Neuronal stem cell (in vitro differentiated cells): ENCODE results near the gene CEBPE.

Experiments
- DNase-seq: peaks from one replicate; pipeline ENCODE4 v3.0.0-alpha.2; 2013; ENCODE audit warnings: low spot score
- H2AFZ ChIP-seq: one replicate; pipeline ENCODE4 v1.6.1; 2013; ENCODE audit warnings: mild to moderate bottlenecking, low read length, inconsistent platforms
- H2AK5ac ChIP-seq: 2 replicates; pipeline ENCODE4 v1.6.1; 2013; ENCODE audit warnings: low read depth, mild to moderate bottlenecking, inconsistent platforms, low read length, moderate library complexity, mixed read lengths
- H2BK120ac ChIP-seq: 2 replicates; pipeline ENCODE4 v1.6.1; 2013; ENCODE audit warnings: low read depth, mild to moderate bottlenecking, inconsistent platforms, low read length, moderate library complexity, mixed read lengths
- H2BK12ac ChIP-seq: one replicate; pipeline ENCODE4 v1.6.1; 2013; ENCODE audit warnings: low read length, inconsistent platforms
- H2BK15ac ChIP-seq: 2 replicates; pipeline ENCODE4 v1.6.1; 2013; ENCODE audit warnings: mild to moderate bottlenecking, low read length, inconsistent platforms, mixed read lengths
- H2BK5ac ChIP-seq: one replicate; pipeline ENCODE4 v1.6.1; 2013; ENCODE audit warnings: inconsistent platforms, mild to moderate bottlenecking, low read length, moderate library complexity
- H3K14ac ChIP-seq: one replicate; pipeline ENCODE4 v1.6.1; 2013; ENCODE audit warnings: low read length, inconsistent platforms
- H3K18ac ChIP-seq: 2 replicates; pipeline ENCODE4 v1.6.1; 2013; ENCODE audit warnings: low read length, inconsistent platforms
- H3K23ac ChIP-seq: 2 replicates; pipeline ENCODE4 v1.6.1; 2013; ENCODE audit warnings: low read depth, mild to moderate bottlenecking, mixed read lengths, low read length, inconsistent platforms; ENCODE audit not compliant: poor library complexity
- H3K27ac ChIP-seq: replicated peaks from 3 replicates; pipeline ENCODE4 v1.5.1; 2013; ENCODE audit warnings: low read length, inconsistent platforms
- H3K27me3 ChIP-seq, 3 experiments: 2 replicates each; pipeline ENCODE4 v1.6.1; 2013; ENCODE audit warnings: low read length in 3 of 3, mild to moderate bottlenecking in 2 of 3, inconsistent platforms in 1 of 3, low read depth in 1 of 3, mixed read lengths in 1 of 3, moderate library complexity in 1 of 3; ENCODE audit not compliant: control insufficient read depth in 3 of 3, insufficient read depth in 3 of 3
- H3K36me3 ChIP-seq, 2 donors: replicated peaks in 1 of 2; 2 replicates each; pipeline ENCODE4 v1.6.1; 2013; ENCODE audit warnings: low read length in 2 of 2; ENCODE audit not compliant: control insufficient read depth in 2 of 2, insufficient read depth in 2 of 2
- H3K4ac ChIP-seq: 2 replicates; pipeline ENCODE4 v1.6.1; 2013; ENCODE audit warnings: inconsistent platforms, mild to moderate bottlenecking, low read length, moderate library complexity
- H3K4me1 ChIP-seq, 2 donors: 1 replicate in 1 of 2; 2 replicates in 1 of 2; pipeline ENCODE4 v1.6.1; 2013; ENCODE audit warnings: low read length in 2 of 2, low read depth in 1 of 2; ENCODE audit not compliant: control insufficient read depth in 2 of 2, insufficient read depth in 1 of 2
- H3K4me2 ChIP-seq: one replicate; pipeline ENCODE4 v1.6.1; 2013; ENCODE audit warnings: mild to moderate bottlenecking, low read length, inconsistent platforms; ENCODE audit not compliant: insufficient read depth, poor library complexity, severe bottlenecking
- H3K4me3 ChIP-seq, 2 donors: 2 replicates each; pipeline ENCODE4 v1.5.1; 2013; ENCODE audit warnings: low read length in 2 of 2, mild to moderate bottlenecking in 2 of 2, inconsistent platforms in 1 of 2, moderate library complexity in 1 of 2
- H3K79me1 ChIP-seq: one replicate; pipeline ENCODE4 v1.6.1; 2013; ENCODE audit warnings: low read depth, mild to moderate bottlenecking, inconsistent platforms, low read length, moderate library complexity
- H3K9ac ChIP-seq: one replicate; pipeline ENCODE4 v1.6.1; 2013; ENCODE audit warnings: mild to moderate bottlenecking, low read depth, low read length, inconsistent platforms; ENCODE audit not compliant: poor library complexity
- H3K9me3 ChIP-seq, 2 donors: replicated peaks in 1 of 2; 2 replicates each; pipeline versions ENCODE3 to v1.6.1; 2013; ENCODE audit warnings: low read length in 2 of 2, mild to moderate bottlenecking in 2 of 2, inconsistent platforms in 1 of 2, low read depth in 1 of 2, mixed read lengths in 1 of 2, moderate library complexity in 1 of 2; ENCODE audit not compliant: control insufficient read depth in 2 of 2, insufficient read depth in 1 of 2
- H4K8ac ChIP-seq: one replicate; pipeline ENCODE4 v1.6.1; 2013; ENCODE audit warnings: low read depth, mild to moderate bottlenecking, inconsistent platforms, low read length, moderate library complexity
- H4K91ac ChIP-seq: one replicate; pipeline ENCODE4 v1.6.1; 2013; ENCODE audit warnings: low read length, low read depth, mild to moderate bottlenecking, inconsistent platforms; ENCODE audit not compliant: poor library complexity
- WGBS, 2 donors: extraction: QIAGEN DNeasy Blood & Tissue Kit; methylation state at CpG; one replicate each; pipeline ENCODE4 v1.1.7; 2013; ENCODE audit warnings: missing lambda C conversion rate in 2 of 2, mixed read lengths in 1 of 2; ENCODE audit not compliant: insufficient read length in 2 of 2, insufficient replicate concordance in 1 of 2; ENCODE audit errors: extremely low coverage in 2 of 2; 5-methylcytosine and 5-hydroxymethylcytosine counted together

CEBPE gene

DNA sequence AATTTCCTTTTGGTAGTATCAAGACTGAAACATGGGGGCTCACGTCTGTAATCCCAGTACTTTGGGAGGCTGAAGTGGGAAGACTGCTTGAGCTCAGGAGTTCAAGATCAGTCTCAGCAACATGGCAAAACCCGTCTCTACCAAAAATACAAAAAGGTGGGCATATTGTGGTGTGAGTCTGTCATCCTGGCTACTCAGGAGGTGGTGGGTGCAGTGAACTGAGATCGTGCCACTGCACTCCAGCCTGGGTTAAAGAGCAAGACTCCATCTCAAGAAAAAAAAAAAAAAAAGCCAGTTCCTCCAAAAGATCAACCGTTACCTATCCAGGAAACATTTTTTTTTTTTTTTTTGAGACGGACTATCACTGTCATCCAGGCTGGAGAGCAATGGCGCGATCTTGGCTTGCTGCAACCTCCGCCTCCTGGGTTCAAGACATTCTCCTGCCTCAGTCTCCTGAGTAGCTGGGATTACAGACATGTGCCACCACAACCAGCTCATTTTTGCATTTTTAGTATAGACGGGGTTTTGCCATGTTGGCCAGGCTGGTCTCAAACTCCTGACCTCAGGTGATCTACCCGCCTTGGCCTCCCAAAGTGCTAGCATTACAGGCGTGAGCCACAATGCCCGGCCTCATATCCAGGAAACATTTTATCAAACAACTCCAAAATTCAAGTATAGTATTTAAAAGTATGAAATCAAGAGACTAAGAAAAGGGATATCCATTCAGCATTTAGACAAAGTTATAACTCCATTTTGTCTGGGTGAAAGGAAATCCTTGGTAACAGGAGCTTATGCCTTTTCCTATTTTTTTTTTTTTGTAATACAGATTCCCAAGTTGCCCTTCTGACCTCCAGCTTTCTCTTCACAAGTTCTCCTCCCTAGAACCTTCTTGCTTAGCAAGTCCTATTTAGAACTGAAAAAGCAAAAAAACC, 27.5 kb downstream of the CEBPE start:
- Histone ChIP-seq H3K27me3 (no peaks in the 10 kb centered on the region), H3K4me2 (no peak overlapping the region), H3K79me1 (no peaks in the 10 kb centered on the region), H3K36me3 (peaks cover 14 to 71% of the 10 kb centered on the region in 2 donors), H4K91ac (no peak overlapping the region), H3K9ac (no peak overlapping the region), H2BK15ac (no peak overlapping the region), H2BK12ac (no peak overlapping the region), H3K4ac (no peak overlapping the region), H3K14ac (no peak overlapping the region), H3K4me3 (no peak overlapping the region), H4K8ac (no peak overlapping the region), H3K4me1 (peaks cover 2 to 3% of the 10 kb centered on the region in 2 donors), H3K27ac (no peak overlapping the region), H2BK120ac (no peak overlapping the region), H2AFZ (no peak overlapping the region), H3K23ac (no peak overlapping the region), H3K18ac (no peak overlapping the region), H2AK5ac (no peak overlapping the region), H2BK5ac (no peak overlapping the region), H3K9me3 (no peaks in the 10 kb centered on the region)
- no peak for DNase-seq
- WGBS, 2 donors: no CpG with 5 or more reads among the region's 12 CpGs

DNA sequence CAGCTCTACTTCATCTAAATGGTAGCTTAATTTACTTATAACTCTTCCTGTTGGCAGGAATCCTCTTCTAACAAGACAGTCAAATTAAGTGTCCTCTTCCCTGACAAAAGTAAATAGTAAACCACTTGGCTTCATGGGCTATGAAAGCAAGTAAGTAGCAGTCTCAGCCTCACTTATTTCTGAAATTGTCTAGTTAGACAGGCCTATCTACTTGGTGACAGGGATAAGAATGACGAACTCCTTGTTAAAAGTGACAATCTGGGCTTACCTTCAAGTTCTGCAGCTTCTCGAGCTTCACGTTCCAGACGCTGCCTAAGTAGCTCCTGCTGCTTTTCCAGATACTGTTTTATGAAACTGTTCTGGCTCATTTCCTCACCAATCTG, 28.8 kb downstream of the CEBPE start:
- Histone ChIP-seq H3K4me2 (no peak overlapping the region), H3K23ac (no peak overlapping the region), H3K27ac (no peak overlapping the region), H4K91ac (no peak overlapping the region), H3K18ac (no peak overlapping the region), H3K9ac (no peak overlapping the region), H2BK15ac (no peak overlapping the region), H3K36me3 (peaks cover 24 to 84% of the 10 kb centered on the region in 2 donors), H2BK120ac (no peak overlapping the region), H3K79me1 (no peaks in the 10 kb centered on the region), H2AFZ (no peak overlapping the region), H3K14ac (no peak overlapping the region), H3K4me3 (no peak overlapping the region), H3K9me3 (no peaks in the 10 kb centered on the region), H2AK5ac (no peak overlapping the region), H2BK12ac (no peak overlapping the region), H3K27me3 (no peaks in the 10 kb centered on the region), H4K8ac (no peak overlapping the region), H3K4ac (no peak overlapping the region), H2BK5ac (no peak overlapping the region), H3K4me1 (peaks cover 2 to 3% of the 10 kb centered on the region in 2 donors)
- no peak for DNase-seq
- no CpG with 5 or more reads among the region's 4 CpGs for WGBS, 2 donors

DNA sequence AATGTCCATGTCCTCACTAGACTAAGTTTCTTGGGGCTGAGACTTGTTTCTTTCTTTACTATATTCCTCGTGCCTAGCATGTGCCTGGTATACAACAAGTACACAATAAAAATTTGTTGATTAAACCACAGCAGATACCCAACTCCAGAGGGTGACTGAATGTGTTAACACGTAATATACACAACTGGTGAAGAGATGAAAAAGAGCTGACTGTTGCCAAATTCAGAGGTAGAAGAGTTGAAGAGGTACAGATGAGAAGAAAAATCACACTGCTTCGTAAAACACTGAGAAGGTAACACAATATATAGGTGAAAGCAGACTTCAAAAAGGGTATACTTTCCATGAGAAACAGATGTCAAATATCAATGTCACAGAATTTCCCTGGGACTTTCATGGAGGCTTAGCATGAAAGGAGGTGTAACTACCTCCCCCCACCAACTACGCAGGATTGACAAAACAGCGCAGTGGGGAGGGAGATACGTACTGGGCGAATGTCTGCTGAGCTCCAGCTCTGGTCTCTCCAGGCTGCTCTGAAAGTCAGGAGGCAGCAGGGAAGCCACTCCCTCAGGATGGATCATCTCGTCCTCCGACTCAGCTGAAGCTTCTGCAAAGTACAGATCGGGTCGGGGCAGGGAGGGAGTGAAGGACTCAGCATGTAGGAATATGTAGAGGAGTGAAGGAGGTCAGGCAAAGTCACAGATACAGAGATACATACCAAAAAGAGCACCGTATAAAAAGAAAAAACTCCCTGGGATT, 29.4 kb downstream of the CEBPE start:
- Histone ChIP-seq H2AK5ac (no peak overlapping the region), H2BK5ac (no peak overlapping the region), H3K4me2 (no peak overlapping the region), H3K9me3 (no peaks in the 10 kb centered on the region), H3K4me3 (no peak overlapping the region), H3K18ac (no peak overlapping the region), H3K27me3 (no peaks in the 10 kb centered on the region), H3K14ac (no peak overlapping the region), H2BK15ac (no peak overlapping the region), H2AFZ (no peak overlapping the region), H4K91ac (no peak overlapping the region), H4K8ac (no peak overlapping the region), H3K4ac (no peak overlapping the region), H3K36me3 (peaks cover 24 to 90% of the 10 kb centered on the region in 2 donors), H3K79me1 (no peaks in the 10 kb centered on the region), H3K4me1 (peaks cover 2 to 3% of the 10 kb centered on the region in 2 donors), H2BK120ac (no peak overlapping the region), H3K27ac (no peak overlapping the region), H2BK12ac (no peak overlapping the region), H3K23ac (peak overlapping the region; percentile 22), H3K9ac (no peak overlapping the region)
- no CpG with 5 or more reads among the region's 12 CpGs for WGBS, 2 donors
- DNase-seq: no peak

DNA sequence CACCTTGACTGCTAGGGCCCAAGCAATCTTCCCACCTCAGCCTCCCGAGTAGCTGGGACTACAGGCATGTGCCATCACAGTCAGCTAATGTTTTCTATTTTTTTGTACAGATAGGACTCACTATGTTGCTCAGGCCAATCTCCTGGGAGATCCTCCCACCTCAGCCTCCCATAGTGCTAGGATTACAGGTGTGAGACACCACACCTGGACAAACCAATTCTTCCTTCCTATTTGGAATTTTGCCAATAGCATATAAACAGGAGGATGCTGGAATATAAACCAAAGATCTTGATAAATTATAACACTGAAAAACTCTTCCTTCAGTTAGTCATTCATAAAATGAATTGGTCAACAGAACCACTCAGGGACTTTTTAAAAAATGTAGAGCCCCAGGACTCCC, 32.5 kb downstream of the CEBPE start:
- no peak overlapping the region for H2AFZ ChIP-seq
- no peak overlapping the region for H2BK5ac ChIP-seq
- no peak overlapping the region for H3K4me2 ChIP-seq
- DNase-seq: no peak
- no peak overlapping the region for H3K4me3 ChIP-seq
- WGBS, 2 donors: no CpG with 5 or more reads among the region's 1 CpG
- H3K27ac ChIP-seq: no peak overlapping the region
- H3K36me3 ChIP-seq: peaks cover 25 to 99% of the 10 kb centered on the region in 2 donors
- H3K4me1 ChIP-seq: no peaks in the 10 kb centered on the region
- no peak overlapping the region for H4K91ac ChIP-seq
- H4K8ac ChIP-seq: no peak overlapping the region
- no peak overlapping the region for H2BK15ac ChIP-seq
- H3K9ac ChIP-seq: no peak overlapping the region
- no peak overlapping the region for H3K4ac ChIP-seq
- no peaks in the 10 kb centered on the region for H3K79me1 ChIP-seq
- H2AK5ac ChIP-seq: no peak overlapping the region
- H3K23ac ChIP-seq: no peak overlapping the region
- no peak overlapping the region for H3K14ac ChIP-seq
- H2BK12ac ChIP-seq: no peak overlapping the region
- no peaks in the 10 kb centered on the region for H3K9me3 ChIP-seq
- no peak overlapping the region for H3K18ac ChIP-seq
- H3K27me3 ChIP-seq: no peaks in the 10 kb centered on the region
- no peak overlapping the region for H2BK120ac ChIP-seq
